Measurements from ENCODE around the gene RTKN2.
"Not testable (repeated sequence)": the region's sequence is repeated elsewhere in the genome, so short reads cannot be mapped to it uniquely, and the experiment has no call there.

RTKN2 gene, protein sequence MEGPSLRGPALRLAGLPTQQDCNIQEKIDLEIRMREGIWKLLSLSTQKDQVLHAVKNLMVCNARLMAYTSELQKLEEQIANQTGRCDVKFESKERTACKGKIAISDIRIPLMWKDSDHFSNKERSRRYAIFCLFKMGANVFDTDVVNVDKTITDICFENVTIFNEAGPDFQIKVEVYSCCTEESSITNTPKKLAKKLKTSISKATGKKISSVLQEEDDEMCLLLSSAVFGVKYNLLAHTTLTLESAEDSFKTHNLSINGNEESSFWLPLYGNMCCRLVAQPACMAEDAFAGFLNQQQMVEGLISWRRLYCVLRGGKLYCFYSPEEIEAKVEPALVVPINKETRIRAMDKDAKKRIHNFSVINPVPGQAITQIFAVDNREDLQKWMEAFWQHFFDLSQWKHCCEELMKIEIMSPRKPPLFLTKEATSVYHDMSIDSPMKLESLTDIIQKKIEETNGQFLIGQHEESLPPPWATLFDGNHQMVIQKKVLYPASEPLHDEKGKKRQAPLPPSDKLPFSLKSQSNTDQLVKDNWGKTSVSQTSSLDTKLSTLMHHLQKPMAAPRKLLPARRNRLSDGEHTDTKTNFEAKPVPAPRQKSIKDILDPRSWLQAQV

DNA sequence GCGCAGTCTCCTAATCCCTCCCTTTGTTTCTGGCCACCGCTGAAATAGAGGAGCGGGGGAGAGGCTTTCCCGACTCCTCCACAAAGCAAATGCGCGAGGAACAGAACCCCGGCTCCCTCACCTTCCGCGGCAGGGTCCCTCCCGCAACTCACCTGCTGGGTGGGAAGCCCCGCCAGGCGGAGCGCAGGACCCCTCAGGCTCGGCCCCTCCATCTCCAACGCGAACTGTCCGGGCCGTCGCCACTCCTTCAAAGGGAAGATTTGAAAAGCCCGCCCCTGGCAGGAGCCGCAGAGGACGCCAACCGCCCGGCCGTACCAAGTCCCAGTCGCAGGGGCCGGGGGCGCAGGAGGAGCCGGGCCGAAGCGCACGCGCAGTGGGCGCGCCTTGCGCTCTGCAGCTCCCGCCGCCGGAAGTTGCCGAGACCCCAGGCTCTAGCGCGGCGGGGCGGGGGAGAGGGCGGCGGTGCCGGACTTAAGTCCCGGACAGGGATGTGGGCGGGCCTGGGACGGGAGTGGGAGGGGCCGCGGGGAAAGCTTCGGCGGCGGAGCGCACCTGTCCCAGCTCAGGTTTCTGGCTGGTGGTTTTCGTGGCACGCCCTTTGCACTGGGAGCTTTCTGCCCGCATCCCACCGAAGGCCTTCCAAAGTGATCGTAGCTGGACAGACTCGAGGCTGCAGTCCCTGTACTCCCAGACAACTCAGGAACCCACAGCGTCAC is at the start of gene RTKN2:
TSS of gene RTKN2 (minus strand) at position 446 of the 716 bp plus-strand sequence. CDS start at position 212, 234 bp downstream.
- DNase-seq = peak; percentile 51

DNA sequence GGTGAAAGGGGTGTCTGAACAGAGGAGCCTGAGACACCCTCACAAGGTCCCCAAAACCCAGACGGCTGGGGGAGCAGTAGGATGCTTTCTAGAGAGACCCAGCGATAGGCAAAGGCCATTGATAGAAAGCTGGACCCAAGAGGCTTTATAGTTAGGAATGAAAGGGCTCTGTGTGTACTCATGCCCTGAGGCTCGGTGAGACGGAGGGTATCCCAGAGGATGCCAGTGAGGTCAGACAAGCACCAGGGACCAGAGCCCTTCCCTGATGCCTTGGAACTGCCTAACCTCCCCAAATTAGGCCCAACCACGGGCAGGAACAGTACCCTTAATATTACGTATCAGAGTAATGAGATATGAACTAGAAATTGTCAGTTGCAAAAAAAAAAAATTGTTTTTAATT is 48.6 kb upstream of the RTKN2 start:
- DNase-seq = no peak

DNA sequence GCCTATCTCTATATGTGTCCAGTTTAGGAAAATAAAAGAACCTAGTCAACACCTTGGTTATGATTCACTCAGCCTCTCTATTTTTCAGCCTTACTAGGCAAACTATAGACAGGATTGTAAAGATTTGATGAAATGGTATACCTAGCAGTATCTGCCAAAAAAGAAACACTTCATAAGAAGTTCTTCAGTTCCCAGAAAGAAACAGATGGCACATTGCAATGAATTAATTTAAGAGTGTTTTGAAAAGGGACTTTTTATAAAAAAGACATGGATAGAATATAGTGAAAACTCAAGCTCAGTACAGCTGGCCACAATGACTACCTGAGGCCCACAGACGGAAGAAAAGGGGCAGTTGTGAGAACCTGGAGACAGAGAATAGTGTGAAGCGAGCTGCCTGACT is 40.6 kb upstream of the RTKN2 start:
- DNase-seq = no peak

DNA sequence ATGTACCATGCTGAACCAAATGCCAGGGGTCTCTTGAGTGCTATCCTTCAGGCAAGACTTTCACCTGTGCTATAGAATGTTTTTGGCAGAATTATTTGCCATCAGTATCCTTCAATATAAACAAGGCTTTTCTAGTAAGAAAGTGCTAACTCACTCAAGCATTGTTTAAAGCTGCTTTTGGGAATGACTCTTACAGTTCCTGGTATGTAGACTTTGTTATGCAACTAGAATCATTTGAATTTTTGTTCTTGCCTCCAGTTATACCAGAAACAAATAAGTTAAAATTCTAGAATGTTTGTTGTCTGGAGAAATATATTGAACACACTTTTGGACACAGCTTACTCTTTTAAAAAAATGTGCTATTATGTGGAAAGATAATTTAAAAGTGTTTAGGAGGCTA is 39.5 kb upstream of the RTKN2 start:
- DNase-seq = no peak

DNA sequence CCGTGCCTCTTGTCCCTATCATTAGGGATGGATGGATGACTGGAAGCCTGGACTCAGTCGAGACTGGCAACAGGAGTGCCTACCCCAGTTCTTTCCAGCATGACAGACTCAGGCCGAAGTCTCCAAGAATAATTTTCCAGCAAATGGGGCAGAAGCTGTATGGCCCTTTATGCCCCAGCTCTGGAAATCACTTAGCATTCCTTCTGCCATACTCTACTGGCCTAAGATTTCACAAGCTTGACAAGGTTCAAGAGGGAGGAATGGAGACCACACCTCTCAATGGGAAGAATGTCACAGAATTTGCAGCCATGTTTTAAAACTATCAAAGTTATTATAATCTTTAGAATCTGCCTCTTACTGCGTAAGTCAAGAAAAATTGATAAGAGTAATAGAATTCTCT is 39.0 kb upstream of the RTKN2 start:
- DNase-seq = no peak

DNA sequence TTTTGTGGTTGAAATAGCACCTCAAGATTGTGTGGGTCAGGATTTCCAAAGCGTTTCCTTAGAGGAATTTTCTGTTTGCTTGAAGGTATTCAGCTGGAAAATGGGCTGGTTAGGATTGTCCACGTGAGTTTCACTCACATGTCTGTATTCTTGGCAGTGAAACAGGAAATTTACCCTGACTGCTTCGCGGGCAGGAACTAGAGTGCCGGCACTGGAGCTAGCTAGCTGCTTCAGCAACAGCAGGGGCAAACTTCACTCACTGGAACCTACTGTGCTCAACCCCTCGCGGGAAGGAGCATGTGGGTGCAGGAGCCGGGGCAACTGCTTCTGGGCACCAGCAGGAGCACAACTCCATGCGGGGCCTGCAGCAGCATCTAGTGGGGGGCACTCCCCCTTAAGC is 38.0 kb upstream of the RTKN2 start:
- DNase-seq = no peak

DNA sequence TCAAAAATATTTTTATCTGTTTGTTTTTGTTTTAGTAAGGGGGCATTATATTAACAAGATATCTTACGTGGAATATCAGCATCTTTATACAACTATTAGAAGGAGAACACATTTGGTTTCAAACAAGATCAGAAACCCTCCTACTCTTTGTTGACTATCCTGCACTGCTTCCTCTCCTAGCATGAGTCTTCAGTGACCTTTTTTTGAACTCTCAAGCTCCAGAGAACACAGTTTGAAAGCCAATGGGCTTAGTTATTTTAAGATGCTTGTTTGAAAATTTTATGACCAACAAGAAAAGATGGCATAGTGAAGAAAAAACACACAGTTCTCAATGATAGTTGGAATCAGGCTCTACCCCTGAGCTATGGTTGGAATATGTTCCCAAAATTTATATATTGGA is 37.2 kb upstream of the RTKN2 start:
- no peak for DNase-seq

DNA sequence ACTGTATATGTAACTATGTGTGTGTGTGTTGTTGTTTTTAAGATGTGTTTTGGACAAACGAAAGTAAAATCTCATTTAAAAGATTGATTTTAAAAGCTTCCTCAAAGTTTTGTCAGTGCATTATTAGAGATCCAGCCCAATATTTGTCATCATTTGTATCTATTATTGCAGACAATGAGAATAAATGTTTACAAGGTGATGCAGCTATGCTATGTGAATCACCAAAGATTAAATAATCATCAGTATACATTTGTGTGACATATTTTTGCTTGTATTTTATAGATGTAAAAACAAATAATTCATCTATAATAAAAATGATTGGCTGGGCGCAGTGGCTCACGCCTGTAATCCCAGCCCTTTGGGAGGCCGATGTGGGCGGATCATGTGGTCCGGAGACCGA is 35.3 kb upstream of the RTKN2 start:
- DNase-seq = no peak

DNA sequence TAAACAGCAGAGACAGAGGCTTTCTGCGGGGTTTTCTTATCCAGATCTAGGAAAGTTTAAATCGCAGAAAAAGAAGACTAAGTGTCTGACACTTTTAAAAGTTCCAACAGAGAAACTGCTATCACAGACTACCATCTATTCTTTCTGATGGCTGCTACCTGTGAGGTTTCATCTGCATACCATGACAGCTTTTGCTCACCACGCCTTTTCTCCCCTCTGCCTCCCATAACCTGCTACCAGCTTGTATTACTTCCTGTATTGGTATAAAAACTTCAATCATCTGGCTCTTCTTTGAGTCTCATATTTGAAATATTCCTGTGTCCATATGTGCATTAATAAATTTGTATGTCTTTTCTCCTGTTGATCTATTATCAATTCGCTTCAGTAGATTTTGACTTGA is 34.1 kb upstream of the RTKN2 start:
- DNase-seq = no peak

DNA sequence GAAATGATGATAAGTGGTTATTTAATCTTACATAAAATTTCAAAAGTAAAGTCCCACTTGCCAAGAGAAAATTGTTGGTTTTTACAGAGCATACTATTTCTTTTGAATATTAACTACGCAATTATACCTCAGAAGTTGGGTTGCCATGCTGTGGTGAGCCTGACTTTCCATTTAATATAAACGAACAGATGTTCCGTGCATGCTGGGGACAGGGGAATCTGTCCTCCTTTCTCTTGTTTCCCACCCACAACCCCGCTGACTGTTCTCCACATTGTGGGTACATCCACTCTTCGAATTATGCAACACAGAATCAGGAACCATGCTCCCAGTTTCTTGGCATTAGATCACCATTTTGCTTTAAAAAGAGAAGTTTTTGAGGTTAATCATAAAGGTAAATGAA is 29.2 kb upstream of the RTKN2 start:
- no peak for DNase-seq

DNA sequence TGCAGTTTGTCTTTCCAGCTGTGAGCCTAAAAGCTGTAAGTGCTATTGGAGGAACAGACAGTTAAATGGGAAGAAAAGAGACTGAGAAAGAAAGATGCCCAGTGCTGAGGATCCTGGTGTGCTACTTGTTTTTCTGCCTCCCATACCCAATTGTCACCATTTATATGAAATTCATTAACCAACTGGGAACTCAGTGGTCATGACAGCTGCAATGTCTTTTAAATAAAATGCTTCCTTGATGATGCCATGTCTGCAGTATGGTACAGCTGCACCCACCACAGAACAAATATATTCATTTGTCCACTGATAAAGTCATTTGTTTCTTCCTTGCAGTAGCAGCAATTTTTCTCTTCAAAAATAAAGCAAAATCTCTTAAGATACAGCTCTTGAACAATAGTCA is 15.6 kb upstream of the RTKN2 start:
- no peak for DNase-seq

DNA sequence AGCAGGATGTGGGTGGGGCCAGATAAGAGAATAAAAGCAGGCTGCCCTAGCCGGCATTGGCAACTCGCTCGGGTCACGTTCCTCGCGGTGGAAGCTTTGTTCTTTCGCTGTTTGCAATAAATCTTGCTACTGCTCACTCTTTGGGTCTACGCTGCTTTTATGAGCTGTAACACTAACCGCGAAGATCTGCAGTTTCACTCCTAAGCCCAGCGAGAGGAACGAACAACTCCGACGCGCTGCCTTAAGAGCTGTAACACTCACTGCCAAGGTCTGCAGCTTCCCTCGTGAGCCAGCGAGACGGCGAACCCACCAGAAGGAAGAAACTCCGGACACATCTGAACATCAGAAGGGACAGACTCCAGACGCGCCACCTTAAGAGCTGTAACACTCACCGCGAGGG is 12.7 kb upstream of the RTKN2 start:
- not testable (repeated sequence) for DNase-seq

DNA sequence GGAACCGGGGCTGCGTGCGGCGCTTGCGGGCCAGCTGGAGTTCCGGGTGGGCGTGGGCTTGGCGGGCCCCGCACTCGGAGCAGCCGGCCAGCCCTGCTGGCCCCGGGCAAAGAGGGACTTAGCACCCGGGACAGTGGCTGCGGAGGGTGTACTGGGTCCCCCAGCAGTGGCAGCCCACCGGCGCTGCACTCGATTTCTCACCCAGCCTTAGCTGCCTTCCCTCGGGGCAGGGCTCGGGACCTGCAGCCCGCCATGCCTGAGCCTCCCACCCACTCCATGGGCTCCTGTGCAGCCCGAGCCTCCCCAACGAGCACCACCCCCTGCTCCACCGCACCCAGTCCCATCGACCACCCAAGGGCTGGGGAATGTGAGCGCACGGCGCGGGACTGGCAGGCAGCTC is 11.7 kb upstream of the RTKN2 start:
- not testable (repeated sequence) for DNase-seq

DNA sequence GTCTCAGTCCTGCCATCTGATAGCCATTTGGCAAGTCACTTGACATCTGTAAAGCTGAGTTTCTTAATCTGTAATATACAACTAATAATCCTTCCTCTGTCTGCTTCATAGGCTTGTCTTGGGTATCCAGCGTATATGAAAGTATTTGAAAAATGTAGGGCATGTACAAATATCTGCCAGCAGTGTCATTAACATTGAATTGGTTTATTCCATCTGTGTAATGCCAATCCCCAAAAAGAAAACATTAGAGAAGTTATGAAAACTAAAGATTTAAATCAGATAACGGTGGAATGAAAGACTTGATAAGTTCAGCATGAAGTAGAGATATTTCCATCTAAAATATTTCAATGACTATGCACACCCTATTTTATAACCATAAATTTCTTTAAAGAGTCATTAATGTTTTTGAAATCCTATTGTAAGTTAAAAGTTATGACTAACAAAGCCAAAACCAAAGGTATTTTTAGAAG is 9.8 kb upstream of the RTKN2 start:
- no peak for DNase-seq

DNA sequence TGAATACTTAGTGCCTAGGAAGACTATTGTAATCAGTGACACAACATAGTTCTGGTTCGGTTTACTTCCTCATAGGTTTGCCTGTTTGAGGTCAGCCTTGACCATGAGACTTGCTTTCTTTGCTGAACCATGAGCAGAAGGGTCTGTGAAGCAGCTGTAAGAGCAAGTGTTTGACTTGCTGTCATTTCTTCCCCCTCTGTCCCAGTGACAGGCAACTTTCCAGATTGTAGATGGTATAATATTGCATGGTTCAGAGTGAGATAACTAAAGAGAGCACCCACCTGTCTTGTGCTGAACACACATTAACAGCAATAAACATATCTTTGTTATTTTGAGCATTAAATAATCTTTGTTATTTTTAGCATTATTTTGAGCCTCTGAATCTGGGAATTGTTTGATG is 9.3 kb upstream of the RTKN2 start:
- DNase-seq = no peak

DNA sequence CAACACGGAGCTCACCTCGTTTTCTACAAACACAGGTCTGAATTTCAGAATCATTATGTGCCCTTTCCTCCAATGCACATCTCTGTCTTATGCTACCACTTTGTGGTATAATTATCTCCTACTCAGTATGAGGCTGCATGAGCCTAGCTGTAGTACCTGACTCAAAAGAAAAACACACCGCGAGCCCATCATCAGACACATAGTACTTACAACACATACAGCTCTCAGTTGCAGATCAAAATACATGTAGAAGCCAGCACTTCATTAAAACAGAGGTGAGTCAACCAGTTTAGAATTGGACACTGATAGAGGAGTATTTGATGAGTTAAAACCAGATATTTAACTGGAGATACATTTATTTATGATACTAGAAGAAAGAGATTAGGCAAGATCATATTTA is 1.4 kb upstream of the RTKN2 start:
- no peak for DNase-seq

DNA sequence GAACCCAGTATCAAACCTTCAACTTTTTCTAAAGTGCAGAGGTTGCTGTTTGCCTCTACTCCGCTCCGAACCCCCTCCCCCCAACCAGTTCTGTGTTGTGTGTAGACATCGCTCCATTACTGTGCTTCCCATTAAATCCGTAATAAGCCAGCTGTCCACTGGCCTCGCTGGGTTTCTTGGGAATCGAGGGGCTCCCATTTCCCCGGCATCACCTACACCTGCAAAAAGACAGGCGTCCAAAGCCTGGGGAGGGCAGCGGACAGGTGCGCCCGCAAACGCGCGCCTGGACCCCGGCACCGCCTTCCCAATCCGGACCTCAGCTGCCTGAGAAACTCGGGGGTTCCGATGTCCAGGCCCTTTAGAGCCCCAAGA is 631 bp downstream of the RTKN2 start:
- no peak for DNase-seq

DNA sequence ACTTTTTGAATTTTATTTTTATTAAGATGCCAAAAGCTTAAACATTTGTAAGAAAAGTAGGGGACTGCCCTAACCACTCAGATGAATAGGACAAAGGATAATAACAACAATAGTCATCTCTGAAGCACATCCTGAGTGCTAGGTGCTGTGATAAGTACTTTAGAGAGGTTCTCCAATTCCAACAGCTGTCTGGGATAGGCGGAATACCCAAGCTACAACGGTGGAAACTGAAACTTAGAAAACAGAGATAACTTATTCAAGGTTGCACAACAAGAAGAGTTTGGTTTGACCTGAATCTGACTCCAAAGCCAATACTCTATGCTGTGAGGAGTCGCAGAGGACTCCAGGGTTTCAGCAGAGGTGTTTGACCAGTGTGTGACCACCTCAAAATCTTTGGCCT is 2.0 kb downstream of the RTKN2 start:
- no peak for DNase-seq

DNA sequence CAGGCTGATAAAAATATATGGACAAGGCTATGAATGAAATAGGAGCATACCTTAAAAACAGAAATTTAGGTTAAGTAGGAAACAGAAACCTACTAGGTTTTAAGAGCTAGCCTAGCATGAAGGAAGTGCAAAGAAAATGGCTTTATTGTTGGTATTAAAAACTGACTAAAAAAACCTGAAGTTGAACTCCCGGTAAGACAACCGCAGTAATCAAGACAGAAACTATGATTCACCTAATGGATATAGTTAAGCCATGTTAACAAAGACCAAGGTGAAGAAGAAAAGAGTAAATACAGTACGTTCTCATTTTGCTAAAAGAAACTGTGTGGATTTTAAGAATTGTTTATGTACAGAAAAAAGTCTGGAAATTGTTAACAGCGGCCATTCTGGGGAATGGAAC is 2.5 kb downstream of the RTKN2 start:
- no peak for DNase-seq

DNA sequence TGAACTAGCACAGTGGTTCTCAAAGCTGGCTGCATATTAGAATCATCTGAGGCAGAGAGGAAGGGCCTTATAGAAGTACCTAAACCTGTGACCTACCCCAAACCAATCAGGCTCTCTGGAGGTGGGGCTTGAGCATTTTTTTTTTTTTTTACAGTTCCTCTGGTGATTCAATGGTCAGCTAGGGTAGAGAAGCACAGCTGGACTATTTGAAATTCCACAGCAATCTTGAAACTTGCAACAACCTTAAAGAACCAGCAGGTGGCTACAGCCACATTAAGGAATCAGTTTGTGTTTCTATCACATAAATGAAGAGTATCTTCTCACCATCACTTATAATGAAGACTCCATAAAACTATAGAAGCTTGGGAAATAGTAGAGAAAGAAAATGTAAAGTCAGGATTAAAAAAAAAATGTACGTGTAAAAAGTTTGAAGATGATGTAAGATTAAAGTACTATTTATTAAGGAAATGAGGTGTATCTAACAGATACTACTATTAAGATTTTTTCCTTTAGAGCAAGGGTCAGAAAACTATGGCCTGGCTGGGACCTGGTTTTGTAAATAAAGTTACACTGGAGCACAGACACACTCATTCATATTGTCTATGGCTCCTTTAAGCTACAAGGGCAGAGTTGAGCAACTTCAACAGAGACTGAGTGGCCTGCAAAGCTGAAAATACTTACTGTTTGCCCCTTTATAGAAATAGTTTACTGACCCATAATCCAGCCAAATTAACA is 3.8 kb downstream of the RTKN2 start:
- DNase-seq = no peak

DNA sequence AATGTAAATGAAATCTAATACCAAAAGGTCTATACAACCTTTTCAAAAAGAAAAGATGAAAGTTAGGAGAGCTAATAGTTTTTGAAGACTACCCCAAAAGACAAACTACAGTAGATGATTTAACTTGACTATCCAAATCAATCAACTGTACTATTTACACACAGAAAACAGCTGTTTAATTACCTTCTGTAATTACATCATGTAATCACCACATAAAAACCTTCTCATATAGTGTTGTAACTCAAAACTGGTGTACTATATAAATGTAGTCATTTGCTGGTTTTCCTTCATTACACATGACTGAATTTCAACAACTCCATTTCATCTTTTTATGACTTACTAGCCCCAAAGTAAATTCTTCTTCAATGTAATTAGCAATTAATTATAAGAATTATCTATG is 4.5 kb downstream of the RTKN2 start:
- peak; percentile 17 for DNase-seq

DNA sequence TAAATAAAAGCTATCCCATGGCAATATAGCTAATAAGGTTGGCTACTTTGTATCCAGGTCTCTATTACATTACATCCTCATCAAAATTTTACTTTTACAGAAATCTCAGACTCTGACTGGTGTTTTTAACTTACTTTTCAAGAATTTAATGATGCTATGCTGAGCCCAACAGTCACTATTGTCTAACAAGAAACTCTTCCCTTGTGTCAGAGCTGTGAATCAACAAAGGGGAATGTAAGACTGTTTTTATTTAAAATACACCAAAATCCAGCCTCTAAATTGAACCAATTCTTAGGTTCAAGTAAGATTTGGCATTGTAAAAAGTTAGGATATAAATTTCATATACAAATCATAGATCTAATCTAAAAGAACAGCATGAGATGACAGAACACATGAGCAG is 7.0 kb downstream of the RTKN2 start:
- no peak for DNase-seq

DNA sequence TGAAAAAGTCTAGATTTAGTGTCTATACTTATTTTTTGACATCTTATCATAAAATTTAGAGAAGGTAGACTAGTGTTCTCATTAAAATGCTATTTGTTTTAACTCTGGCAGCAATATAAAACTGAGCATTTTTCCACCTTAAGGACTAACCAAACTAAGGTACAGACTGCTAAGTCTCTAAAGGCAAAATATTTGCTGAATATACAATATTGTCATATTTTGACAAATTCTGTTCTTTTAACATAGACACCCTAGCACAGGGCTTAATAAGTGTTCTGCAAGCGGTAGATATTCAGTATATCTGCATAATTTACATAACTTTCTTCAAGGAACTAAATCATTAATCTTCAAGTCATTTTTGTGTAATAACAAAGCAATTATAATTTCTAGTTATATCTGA is 8.6 kb downstream of the RTKN2 start:
- DNase-seq = no peak
